Measurements from ENCODE around the gene P2RY2. TPM values are rescaled to one million over a fixed set of nuclear protein-coding genes. Genes with fewer than 3 reads are reported as not detected.

P2RY2 gene
- total RNA-seq, 1 experiment from 2014 or later, result 1.2 TPM

GRCh38 chr11:73175551-73176144, 42.4 kb upstream of the P2RY2 start:
- Mint-ChIP-seq H3K4me1 (no peaks in the 10 kb centered on the region), H3K27ac (no peak overlapping the region), H3K4me3 (no peak overlapping the region), H3K36me3 (no peaks in the 10 kb centered on the region), H3K9me3 (no peaks in the 10 kb centered on the region), H3K27me3 (ENCODE audit: low read depth) (no peaks in the 10 kb centered on the region; the same call in 1 of the 2 replicates)
- ChIA-PET CTCF (interaction anchor here (0.6 to 7.2 kb wide), 6 partner anchors 10 to 345 kb away, joined by 3 to 83 read pairs (median 7); partner anchors contain the start of gene FCHSD2), POLR2A (no interaction called here)
- DNase-seq (ENCODE audit: low spot score) (no peak), ATAC-seq (no peak)
- TF ChIP-seq ZNF512 (CRISPR knock-in tag; IDR thresholded peaks at IDR 0.05; ENCODE audit: borderline replicate concordance), result no peak
- TF ChIP-seq ATF1 (CRISPR knock-in tag; IDR thresholded peaks at IDR 0.05), result no peak
- no peak for TF ChIP-seq NFE2L1 (CRISPR knock-in tag; IDR thresholded peaks at IDR 0.05)
- no peak for TF ChIP-seq GRHL2 (CRISPR knock-in tag; IDR thresholded peaks at IDR 0.05; ENCODE audit: insufficient replicate concordance, severe bottlenecking)
- TF ChIP-seq E2F1 (CRISPR knock-in tag; IDR thresholded peaks at IDR 0.05), result no peak
- TF ChIP-seq ZNF281 (CRISPR knock-in tag; IDR thresholded peaks at IDR 0.05), result no peak
- no peak for TF ChIP-seq MAX (CRISPR knock-in tag; IDR thresholded peaks at IDR 0.05)
- TF ChIP-seq ZNF232 (CRISPR knock-in tag; IDR thresholded peaks at IDR 0.05), result no peak
- TF ChIP-seq PRDM15 (CRISPR knock-in tag; IDR thresholded peaks at IDR 0.05), result no peak
- no peak for TF ChIP-seq AR (CRISPR knock-in tag; IDR thresholded peaks at IDR 0.05)
- no peak for TF ChIP-seq TEAD1 (CRISPR knock-in tag; IDR thresholded peaks at IDR 0.05)
- no peak for TF ChIP-seq MYBL2 (CRISPR knock-in tag; IDR thresholded peaks at IDR 0.05)
- no peak for TF ChIP-seq ERG (CRISPR knock-in tag; IDR thresholded peaks at IDR 0.05)
- TF ChIP-seq ETV6 (CRISPR knock-in tag; IDR thresholded peaks at IDR 0.05), result no peak
- no peak for TF ChIP-seq GTF2I (CRISPR knock-in tag; conservative IDR thresholded peaks at IDR 0.05)
- TF ChIP-seq NFATC4 (CRISPR knock-in tag; IDR thresholded peaks at IDR 0.05), result no peak
- TF ChIP-seq ESRRA (CRISPR knock-in tag; IDR thresholded peaks at IDR 0.05; ENCODE audit: borderline replicate concordance), result no peak
- TF ChIP-seq ZNF671 (CRISPR knock-in tag; IDR thresholded peaks at IDR 0.05), result no peak
- no peak for TF ChIP-seq EMX1 (CRISPR knock-in tag; IDR thresholded peaks at IDR 0.05)
- TF ChIP-seq ATF6 (CRISPR knock-in tag; IDR thresholded peaks at IDR 0.05), result no peak

All from WTC11 (cell line).